SHP77 treated with DMSO at 0.1 percent for 48 hours (cell line): Measurements from ENCODE around the gene SYTL1.
"Not testable (repeated sequence)": the region's sequence is repeated elsewhere in the genome, so short reads cannot be mapped to it uniquely, and the experiment has no call there.

Source experiments
- DNase-seq: peaks from one replicate; lab custom pipeline; 2025; lab: John Stamatoyannopoulos, UW

SYTL1 gene

GRCh38 chr1:27383039-27383605 is 41.3 kb downstream of the SYTL1 start, which contains the start of gene CD164L2:
CD164L2 (minus strand) TSS chr1:27383333; CDS start chr1:27383239, 94 bp downstream.
- DNase-seq = no peak

GRCh38 chr1:27383661-27384060 is 41.8 kb downstream of the SYTL1 start:
- no peak for DNase-seq

DNA sequence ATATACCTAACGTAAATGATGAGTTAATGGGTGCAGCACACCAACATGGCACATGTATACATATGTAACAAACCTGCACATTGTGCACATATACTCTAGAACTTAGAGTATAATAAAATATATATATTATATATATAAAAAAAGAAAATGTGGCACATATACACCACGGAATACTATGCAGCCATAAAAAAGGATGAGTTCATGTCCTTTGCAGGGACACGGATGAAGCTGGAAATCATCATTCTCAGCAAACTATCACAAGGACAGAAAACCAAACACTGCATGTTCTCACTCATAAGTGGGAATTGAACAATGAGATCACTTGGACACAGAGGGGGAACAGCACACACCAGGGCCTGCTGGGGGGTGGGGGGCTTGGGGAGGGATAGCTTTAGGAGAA is 43.0 kb downstream of the SYTL1 start:
- not testable (repeated sequence) for DNase-seq

DNA sequence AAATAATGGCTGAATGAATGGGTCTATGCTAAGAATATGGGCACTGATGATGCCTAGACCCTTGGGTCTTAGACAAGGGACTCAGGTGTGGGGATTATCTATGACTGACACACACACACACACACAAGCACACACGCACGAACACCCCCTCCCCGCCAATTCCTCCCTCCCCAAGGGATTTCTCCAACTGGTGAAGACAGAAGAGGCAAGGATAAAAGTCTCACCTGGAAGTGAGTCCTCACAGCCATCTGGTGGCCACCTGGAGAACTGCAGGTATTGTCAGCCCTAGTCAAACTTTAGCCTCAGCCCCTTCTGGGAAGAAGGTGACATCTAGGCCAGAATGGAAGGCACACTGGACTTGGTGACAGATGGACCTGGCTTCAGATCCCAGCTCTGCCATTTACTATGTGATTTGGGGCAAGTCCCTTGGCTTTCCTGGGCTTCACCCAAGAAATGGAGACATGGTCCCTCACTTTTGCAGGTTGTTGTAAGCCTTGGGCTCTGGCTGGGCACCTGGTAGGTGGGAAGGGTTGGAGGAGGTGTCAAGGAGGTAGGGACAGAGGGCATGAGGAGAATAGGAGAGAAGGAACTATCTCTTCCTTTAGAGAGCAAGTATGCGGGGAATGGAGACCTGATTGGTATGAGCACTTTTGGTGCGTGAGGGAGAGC is 46.6 kb downstream of the SYTL1 start:
- peak; percentile 6 for DNase-seq

DNA sequence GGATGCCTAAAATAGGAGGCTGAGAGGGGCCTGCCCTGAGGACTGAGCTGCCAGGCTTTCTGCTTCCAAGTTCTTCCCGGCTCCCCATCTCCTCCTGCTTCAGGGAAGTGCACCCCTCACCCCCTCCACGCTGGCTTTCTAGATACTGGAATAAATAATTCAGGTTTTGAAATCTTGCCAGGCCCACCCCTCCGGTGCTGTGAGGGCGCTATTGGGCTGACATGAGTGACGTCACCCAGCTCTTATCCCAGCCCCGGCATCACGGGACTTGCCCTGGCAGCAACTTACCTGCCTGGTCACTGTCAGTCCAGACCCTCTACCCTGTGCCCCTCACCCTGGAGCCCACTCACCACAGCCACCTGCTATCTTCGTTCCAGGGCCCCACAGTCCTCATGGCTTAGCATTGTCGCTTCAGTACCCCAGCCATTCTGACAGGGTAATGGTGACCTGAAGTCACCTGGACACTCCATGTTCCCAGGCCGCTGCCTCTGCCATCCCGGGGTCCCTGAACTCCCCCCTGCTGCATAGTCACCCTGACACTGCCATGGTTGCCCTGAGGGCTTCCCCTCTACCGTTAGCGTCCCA is 49.8 kb downstream of the SYTL1 start:
- peak; percentile 42 for DNase-seq

GRCh38 chr1:27392096-27392777 is 50.4 kb downstream of the SYTL1 start, which contains the start of gene GPR3:
GPR3 (plus strand) TSS chr1:27392622; CDS start chr1:27393799, 1,177 bp downstream.
- peak; percentile 48 for DNase-seq

- DNase-seq = no peak
These were observed 51.2 kb downstream of the SYTL1 start for GRCh38 chr1:27392778-27393635.

DNA sequence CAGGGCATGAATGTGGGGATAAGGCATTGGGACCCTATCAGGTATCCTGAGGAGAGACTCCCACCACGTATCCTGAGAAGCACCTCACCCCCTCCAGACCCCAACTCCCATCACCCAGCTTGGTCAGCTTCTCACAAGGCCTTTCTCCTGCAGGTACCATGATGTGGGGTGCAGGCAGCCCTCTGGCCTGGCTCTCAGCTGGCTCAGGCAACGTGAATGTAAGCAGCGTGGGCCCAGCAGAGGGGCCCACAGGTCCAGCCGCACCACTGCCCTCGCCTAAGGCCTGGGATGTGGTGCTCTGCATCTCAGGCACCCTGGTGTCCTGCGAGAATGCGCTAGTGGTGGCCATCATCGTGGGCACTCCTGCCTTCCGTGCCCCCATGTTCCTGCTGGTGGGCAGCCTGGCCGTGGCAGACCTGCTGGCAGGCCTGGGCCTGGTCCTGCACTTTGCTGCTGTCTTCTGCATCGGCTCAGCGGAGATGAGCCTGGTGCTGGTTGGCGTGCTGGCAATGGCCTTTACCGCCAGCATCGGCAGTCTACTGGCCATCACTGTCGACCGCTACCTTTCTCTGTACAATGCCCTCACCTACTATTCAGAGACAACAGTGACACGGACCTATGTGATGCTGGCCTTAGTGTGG is 51.9 kb downstream of the SYTL1 start:
- no peak for DNase-seq

DNA sequence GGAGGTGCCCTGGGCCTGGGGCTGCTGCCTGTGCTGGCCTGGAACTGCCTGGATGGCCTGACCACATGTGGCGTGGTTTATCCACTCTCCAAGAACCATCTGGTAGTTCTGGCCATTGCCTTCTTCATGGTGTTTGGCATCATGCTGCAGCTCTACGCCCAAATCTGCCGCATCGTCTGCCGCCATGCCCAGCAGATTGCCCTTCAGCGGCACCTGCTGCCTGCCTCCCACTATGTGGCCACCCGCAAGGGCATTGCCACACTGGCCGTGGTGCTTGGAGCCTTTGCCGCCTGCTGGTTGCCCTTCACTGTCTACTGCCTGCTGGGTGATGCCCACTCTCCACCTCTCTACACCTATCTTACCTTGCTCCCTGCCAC is 52.4 kb downstream of the SYTL1 start:
- DNase-seq = no peak

DNA sequence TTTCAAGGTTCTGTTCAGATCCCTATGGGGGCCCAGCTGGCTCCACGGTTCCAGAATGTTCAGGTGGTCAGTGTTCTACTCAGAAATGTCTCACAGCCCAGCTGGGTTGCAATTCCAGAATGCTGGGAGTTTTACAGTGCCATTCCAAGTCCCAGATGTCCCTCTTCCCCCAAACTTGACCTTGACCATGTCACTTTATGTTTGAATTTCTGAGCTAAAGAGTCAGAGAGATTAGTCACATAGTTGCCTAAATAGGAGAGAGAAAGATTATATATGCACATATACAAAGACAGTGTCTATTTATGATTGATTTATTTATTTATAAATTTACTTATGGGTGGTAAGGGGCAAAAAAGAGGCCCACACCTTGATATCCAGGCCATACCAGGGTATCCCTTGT is 53.1 kb downstream of the SYTL1 start:
- DNase-seq = no peak

- no peak for DNase-seq
These were observed 53.8 kb downstream of the SYTL1 start for GRCh38 chr1:27395441-27396195.

DNA sequence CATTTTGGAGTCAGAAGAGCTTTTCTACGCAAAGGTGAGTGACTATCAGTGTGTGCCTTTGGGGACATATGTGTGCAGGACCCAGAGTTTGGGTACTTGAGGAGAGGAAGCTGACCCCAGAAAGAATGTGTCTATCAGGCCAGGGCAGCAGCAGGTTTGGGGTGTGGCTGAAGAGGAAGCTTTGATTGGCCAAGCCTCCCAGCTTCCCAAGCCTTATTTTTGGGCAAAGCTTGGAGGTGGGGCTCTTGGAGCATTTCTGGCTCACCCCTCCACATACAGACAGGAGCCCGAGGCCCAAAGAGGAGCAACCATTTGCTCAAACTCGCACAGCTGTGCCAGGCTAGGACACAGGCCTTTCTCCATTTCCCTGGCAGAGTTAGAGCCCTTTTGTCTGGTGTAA is 55.3 kb downstream of the SYTL1 start:
- DNase-seq = no peak

GRCh38 chr1:27397749-27398148 is 55.9 kb downstream of the SYTL1 start:
- no peak for DNase-seq

DNA sequence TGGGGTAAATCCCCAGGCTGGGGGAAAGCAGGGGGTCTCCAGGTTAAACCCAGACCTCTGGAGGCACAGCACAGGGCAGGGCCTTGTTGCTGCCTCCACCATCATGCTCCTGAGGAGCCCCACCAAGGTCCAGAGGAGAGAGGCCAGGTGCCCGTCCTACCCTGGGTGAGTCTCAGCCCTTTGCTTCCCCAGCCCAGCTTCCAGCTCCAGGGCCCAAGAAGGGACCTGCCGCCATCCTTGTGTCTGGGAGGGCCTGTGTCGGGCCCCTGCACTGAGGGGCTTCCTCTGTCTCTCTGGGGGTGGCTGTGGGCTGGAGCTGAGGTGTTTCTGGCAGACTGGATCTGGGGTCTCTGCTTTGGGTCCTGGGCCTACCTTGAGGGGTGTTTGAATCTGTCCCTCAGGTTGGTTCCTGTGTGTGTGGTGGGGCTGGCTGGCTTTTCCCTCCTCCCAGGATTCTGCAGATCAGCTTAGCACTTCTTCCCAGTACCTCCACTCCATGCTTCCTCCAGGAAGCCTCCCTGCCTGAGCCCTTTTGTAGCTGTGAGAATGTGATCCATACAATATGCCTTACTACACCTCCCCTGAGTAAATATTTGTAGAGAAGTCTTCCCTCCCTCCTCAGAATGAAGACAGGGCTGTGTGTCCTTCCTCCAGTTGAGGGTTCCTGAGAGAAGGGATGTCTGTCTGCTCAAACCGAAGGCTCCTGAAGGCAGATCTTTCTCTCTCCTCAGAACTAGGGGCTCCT is 56.8 kb downstream of the SYTL1 start:
- DNase-seq = no peak

DNA sequence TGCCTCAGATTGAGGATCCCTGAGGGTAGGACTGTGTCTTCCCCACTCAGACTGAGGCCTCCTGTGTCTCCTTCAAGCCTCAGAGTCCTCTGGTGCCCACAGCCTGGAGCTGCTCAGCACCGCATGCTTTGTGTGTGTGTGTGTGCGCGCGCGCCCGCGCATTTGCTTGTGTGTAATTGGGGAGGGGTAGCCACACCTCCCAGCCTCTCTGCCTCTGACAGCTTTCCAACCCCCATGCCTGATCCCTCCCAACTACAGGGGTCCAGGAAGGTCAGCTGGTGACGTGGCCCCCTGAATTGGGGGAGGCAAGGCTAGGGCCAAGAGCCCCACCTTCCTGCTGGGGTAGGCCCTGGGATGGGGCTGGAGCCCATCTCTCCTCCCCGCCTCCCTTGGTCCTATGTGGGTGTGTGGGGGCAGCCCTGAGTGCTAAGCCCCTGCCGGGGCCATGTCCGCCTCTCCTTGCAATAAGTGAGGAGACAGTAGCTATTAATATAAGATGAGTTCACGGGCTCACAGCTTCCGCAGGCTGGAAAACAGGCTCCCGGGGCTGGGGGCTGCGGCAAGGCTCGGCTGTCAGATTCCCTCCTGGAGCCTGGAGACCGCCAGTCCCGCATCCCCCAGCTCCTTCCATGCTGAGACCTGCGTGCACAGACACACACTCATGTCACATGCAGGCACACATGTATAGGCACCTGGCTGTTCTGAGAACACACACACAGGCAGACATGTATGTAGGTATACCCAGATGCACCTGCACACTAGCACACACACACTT is 57.6 kb downstream of the SYTL1 start:
- DNase-seq = no peak

GRCh38 chr1:27400082-27400962 is 58.5 kb downstream of the SYTL1 start:
- no peak for DNase-seq

DNA sequence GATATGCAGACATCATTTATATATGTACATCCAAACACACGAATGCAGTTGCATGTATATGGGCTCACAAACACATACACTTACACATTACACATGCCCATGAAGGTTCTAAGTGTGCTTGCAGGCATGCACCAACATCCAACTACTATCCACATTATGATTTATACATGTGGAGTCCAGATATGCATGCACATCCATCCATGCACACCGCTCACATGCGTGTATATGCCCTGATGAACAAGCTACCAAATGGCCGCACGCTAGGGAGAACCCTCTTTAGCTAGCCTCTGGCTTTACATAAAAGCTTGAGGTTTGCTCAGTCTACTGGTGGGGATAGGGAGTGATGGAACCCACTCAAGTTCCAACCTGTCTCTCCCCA is 59.1 kb downstream of the SYTL1 start:
- DNase-seq = no peak

DNA sequence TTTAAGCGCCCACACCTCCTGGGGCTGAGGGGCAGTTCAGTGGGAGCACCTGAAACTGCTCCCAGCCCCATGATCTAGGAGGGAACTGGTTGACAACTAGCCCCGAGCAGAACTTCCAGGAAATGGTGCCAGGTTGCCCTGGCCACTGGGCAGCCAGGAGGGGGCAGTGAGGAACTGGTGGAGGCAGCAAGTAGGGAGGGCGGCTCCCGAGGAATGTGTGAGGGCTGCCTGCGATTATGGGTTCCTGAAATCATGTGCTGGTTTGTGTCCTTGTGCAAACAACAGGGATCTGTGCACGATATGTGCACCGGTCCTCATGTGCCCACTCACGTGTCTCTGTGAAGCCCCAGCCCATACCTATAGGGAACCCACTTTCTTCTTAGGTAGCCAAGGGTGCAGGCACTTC is 60.5 kb downstream of the SYTL1 start:
- DNase-seq = no peak
